ENCODE measurements around the gene DTL. TPM values are rescaled to one million over a fixed set of nuclear protein-coding genes. Genes with fewer than 3 reads are reported as not detected.
"Not testable (repeated sequence)": the region's sequence is repeated elsewhere in the genome, so short reads cannot be mapped to it uniquely, and the experiment has no call there.

Gene DTL
- total RNA-seq: under 1 TPM in 3 of 4 donors, not detected in 1; 0.06 to 0.17 (median 0.17) TPM

GRCh38 chr1:212035123-212035834 lies at the start of gene DTL, which contains the start of gene INTS7:
TSS of gene DTL (plus strand) at chr1:212035748. CDS start at chr1:212035891, 143 bp downstream.
TSS of gene INTS7 (minus strand) at chr1:212035557. CDS start at chr1:212035437, 120 bp downstream.
- intact Hi-C loops (cut with DNase I): loop anchor here (10.0 kb wide), 1 partner anchor 350 kb away; no protein-coding TSS in a partner anchor
- WGBS: under 1% methylated on average over 49 of the region's 53 CpGs
- peak within 1 kb of the TSS; percentile 84 to 88 (median 86) for H3K27ac ChIP-seq (replicated peaks in 1 of 4)
- no peaks in the 10 kb centered on the region for H3K27me3 ChIP-seq
- peak within 1 kb of the TSS; percentile 61 to 78 (median 68) for H3K4me3 ChIP-seq
- no peaks in the 10 kb centered on the region for H3K9me3 ChIP-seq
- peaks cover 18 to 42% (median 30%) of the 10 kb centered on the region in 4 donors for H3K4me1 ChIP-seq
- no peaks in the 10 kb centered on the region for H3K36me3 ChIP-seq
- TF ChIP-seq POLR2A (IDR thresholded peaks at IDR 0.05; ENCODE audit: low read depth) (no peak), EP300 (IDR thresholded peaks at IDR 0.05) (no peak), CTCF (IDR thresholded peaks at IDR 0.05) (peak; percentile 87 to 93 (median 89)), POLR2AphosphoS5 (IDR thresholded peaks at IDR 0.05) (peak; percentile 56 to 79)
- peak; percentile 99 for DNase-seq (ENCODE audit: extremely low spot score)

GRCh38 chr1:211986628-211987254 lies 48.8 kb upstream of the DTL start:
- H3K9me3 ChIP-seq: no peaks in the 10 kb centered on the region
- H3K4me1 ChIP-seq: no peaks in the 10 kb centered on the region
- no peak overlapping the region for H3K27ac ChIP-seq (replicated peaks in 1 of 4)
- H3K27me3 ChIP-seq: no peaks in the 10 kb centered on the region
- 98% methylated on average over 7 of the region's 7 CpGs for WGBS
- intact Hi-C loops (cut with DNase I): no loop called here
- no peak for TF ChIP-seq POLR2A (IDR thresholded peaks at IDR 0.05; ENCODE audit: low read depth)
- no peak for TF ChIP-seq EP300 (IDR thresholded peaks at IDR 0.05)
- TF ChIP-seq POLR2AphosphoS5 (IDR thresholded peaks at IDR 0.05): no peak
- no peak for TF ChIP-seq CTCF (IDR thresholded peaks at IDR 0.05)
- H3K4me3 ChIP-seq: no peak overlapping the region
- peaks cover 0 to 30% (median 19%) of the 10 kb centered on the region in 4 donors for H3K36me3 ChIP-seq
- no peak for DNase-seq (ENCODE audit: extremely low spot score)

- intact Hi-C loops (cut with DNase I): no loop called here
- H3K9me3 ChIP-seq: no peaks in the 10 kb centered on the region
These were observed 43.9 kb upstream of the DTL start for GRCh38 chr1:211991695-211992094.

GRCh38 chr1:211997426-211997825 lies 38.1 kb upstream of the DTL start:
- 95% methylated on average over 4 of the region's 4 CpGs for WGBS
- intact Hi-C loops (cut with DNase I); DNase-seq (ENCODE audit: extremely low spot score); H3K4me1 ChIP-seq; H3K27ac ChIP-seq (replicated peaks in 1 of 4); H3K4me3 ChIP-seq; H3K27me3 ChIP-seq: not testable (repeated sequence)
- H3K36me3 ChIP-seq: peaks cover 8 to 25% (median 10%) of the 10 kb centered on the region in 4 donors
- peaks cover 0 to 10% (median 3%) of the 10 kb centered on the region in 4 donors for H3K9me3 ChIP-seq

More at GRCh38 chr1:211991695-211992094, 43.9 kb upstream of the DTL start:
- Histone ChIP-seq H3K27ac (replicated peaks in 1 of 4) (no peak overlapping the region), H3K4me1 (no peaks in the 10 kb centered on the region), H3K27me3 (no peaks in the 10 kb centered on the region), H3K36me3 (peaks cover 2 to 10% (median 7%) of the 10 kb centered on the region in 4 donors), H3K4me3 (no peak overlapping the region)
- DNase-seq (ENCODE audit: extremely low spot score): no peak
- TF ChIP-seq POLR2AphosphoS5 (IDR thresholded peaks at IDR 0.05) (no peak), POLR2A (IDR thresholded peaks at IDR 0.05; ENCODE audit: low read depth) (no peak), CTCF (IDR thresholded peaks at IDR 0.05) (no peak), EP300 (IDR thresholded peaks at IDR 0.05) (no peak)

- Histone ChIP-seq H3K27ac (replicated peaks in 1 of 4) (no peak overlapping the region), H3K9me3 (peaks cover 0 to 5% (median 2%) of the 10 kb centered on the region in 4 donors), H3K36me3 (peaks cover 4 to 29% (median 7%) of the 10 kb centered on the region in 4 donors), H3K27me3 (no peaks in the 10 kb centered on the region), H3K4me3 (no peak overlapping the region), H3K4me1 (no peaks in the 10 kb centered on the region)
- DNase-seq (ENCODE audit: extremely low spot score): no peak
- intact Hi-C loops (cut with DNase I): no loop called here
- WGBS: 84% methylated on average over 3 of the region's 3 CpGs
- TF ChIP-seq POLR2AphosphoS5 (IDR thresholded peaks at IDR 0.05) (no peak), CTCF (IDR thresholded peaks at IDR 0.05) (no peak), EP300 (IDR thresholded peaks at IDR 0.05) (no peak), POLR2A (IDR thresholded peaks at IDR 0.05; ENCODE audit: low read depth) (no peak)
These were observed 33.0 kb upstream of the DTL start for GRCh38 chr1:212002536-212002935.
